ENCODE results near the gene KLF4.
A peak's percentile ranks its signal among the peaks of the same experiment; 100 is the strongest.
"Not testable (repeated sequence)": the region's sequence is repeated elsewhere in the genome, so short reads cannot be mapped to it uniquely, and the experiment has no call there.

The KLF4 gene

DNA sequence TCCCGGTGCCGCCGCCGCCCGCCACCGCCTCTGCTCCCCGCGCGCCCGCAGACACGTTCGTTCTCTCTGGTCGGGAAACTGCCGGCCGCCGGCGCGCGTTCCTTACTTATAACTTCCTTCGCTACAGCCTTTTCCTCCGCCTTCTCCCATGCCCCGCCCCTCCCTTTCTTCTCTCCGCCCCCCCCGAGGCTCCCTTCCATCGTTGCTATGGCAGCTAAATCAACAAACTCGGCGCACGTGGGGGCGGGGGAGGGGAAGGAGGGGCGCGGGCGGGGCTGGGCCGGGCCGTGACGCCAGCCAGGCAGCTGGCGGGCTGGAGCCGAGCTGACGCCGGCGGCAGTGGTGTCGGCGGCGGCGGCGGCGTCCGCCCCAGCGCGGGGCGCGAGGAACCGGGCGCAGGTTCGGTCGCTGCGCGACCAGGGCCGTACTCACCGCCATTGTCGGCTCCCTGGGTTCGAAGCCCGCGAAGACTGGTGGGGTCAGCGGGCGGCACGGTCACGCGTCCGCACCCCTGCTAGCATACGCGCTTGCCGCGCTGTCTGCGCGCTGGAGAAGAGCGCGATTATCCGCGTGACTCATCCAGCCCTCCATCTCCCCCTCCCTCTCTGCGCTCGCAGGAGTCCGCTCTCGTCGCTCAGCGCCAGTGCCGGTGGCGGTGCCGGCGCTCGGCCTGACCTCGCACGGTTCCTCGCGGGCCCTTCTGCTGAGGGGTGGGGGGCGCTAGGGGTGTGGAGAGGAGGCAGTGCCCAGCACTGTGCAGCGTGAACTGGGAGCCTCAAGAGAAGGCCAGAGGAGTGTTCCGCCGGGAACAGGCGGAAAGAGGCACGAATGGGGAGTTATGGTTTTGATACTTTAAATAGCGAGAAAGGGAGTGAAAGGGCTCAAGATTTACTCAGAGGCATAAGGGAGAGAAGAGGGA, at the start of gene KLF4:
Gene KLF4 (minus strand): TSS at position 83 of the 919 bp plus-strand sequence. CDS start 597 bp downstream, outside the sequence.
- DNase-seq (ENCODE audit: low read depth) = peak; percentile 17

DNA sequence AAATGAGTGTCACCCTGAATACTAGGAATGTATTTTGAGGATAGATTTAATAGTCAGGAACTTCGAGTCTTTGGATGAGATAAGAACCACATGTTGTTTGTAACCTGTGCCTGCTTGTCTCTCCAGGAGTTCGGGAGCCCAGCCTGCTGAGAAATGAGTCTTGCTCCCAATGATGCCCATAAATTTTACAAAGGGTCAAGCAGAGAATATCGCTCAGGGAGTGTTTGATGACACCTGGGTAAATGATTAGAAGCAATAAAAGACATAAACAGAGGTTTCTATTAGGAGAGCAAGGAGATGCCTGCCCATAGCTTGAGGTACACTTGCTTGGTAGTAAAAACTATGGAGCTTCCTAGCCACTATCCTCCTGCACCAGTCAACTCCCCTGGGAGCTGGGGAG, 46.9 kb upstream of the KLF4 start:
- no peak for DNase-seq (ENCODE audit: low read depth)

DNA sequence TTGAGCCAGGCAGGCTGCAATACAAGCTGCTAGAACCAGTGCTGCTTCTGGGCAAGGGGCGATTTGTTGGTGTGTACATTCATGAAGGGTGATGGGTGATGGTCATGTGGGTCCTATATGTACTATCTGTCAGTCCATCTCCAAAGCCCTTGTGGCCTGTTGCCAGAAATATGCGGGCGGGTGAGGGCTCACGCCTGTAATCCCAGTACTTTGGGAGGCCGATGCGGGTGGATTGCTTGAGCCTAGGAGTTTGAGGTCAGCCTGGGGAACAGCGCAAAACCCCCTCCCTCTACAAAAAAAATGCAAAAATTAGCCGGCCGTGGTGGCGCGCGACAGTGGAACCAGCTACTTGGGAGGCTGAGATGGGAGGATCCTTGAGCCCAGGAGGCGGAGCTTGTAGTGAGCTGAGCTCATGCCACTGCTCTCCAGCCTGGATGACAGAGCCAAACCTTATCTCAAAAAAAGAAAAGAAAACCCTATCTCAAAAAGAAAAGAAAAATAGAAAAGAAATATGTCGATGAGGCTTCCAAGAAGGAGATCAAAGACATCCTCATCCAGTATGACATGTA, 45.0 kb upstream of the KLF4 start:
- DNase-seq (ENCODE audit: low read depth) = no peak

DNA sequence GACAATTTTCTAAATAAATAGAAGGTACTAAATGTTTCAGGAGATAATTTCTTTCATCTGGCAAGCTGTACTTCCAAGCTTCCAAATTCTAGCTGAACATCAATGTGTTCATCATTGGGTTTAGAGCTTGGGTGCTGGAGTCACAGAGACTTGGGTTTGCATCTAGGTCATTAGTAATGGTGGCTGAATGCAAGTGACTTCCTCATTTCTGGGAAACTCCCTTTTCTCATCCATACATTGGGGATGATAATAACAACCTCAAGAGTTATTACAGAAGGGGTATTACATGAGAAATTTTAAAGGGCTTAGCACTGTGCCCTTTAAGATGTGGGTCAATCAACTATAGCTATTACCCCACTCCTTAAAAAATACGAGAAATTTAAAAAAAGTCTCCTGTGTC, 41.1 kb upstream of the KLF4 start:
- no peak for DNase-seq (ENCODE audit: low read depth)

DNA sequence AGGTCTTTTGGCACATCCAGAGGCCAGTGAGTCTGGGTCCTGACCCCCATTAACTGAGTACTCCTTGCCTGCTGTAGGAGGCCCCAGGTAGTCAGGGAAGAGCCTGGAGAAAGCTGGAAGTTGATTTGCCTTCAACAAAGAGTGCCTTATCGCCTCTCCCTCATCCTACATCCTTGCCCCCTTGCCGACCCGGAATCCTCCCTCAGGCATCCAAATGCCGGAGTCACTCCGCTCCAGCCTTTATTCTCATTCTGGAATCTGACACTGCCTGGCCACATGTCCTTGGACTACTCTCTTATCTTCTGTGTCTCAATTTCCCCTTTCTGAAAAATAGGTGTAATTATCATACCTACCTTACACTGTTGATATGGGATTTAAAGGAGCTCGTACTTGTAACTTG, 39.1 kb upstream of the KLF4 start:
- DNase-seq (ENCODE audit: low read depth) = no peak

DNA sequence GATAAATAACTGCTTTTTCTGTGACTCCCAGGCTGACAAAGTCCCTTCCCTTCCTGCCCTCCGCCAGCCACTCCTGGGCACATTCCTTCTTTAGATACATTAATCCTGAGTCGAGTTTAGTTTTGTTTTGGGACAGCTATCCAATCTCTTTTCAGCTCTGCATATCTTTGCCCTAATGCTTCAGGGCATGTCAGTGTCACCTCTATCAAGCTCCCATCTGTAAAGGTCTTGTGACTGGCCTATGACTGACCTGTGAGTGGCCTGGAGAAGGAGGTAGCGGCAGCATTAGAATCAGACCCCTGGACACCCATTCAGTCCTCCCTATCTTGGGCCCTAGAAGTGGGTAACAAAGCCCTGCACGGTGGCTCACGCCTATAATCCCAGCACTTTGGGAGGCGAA, 34.0 kb upstream of the KLF4 start:
- DNase-seq (ENCODE audit: low read depth) = no peak

DNA sequence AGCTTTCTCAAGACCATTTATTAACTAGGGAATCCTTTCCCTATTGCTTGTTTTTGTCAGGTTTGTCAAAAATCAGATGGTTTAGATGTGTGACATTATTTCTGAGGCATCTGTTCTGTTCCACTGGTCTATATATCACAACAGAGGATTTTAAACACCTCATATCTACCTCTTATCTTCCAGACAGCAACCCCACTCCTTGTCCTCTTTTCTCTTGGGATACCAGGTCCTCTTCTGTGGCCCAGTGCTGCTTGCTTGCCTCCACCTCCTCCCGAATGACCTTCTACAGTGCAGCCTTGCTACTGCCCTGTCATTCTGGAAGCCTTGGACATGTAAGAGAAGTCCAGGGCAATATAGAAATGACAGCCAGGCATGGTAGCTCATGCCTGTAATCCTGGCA, 30.6 kb upstream of the KLF4 start:
- no peak for DNase-seq (ENCODE audit: low read depth)

DNA sequence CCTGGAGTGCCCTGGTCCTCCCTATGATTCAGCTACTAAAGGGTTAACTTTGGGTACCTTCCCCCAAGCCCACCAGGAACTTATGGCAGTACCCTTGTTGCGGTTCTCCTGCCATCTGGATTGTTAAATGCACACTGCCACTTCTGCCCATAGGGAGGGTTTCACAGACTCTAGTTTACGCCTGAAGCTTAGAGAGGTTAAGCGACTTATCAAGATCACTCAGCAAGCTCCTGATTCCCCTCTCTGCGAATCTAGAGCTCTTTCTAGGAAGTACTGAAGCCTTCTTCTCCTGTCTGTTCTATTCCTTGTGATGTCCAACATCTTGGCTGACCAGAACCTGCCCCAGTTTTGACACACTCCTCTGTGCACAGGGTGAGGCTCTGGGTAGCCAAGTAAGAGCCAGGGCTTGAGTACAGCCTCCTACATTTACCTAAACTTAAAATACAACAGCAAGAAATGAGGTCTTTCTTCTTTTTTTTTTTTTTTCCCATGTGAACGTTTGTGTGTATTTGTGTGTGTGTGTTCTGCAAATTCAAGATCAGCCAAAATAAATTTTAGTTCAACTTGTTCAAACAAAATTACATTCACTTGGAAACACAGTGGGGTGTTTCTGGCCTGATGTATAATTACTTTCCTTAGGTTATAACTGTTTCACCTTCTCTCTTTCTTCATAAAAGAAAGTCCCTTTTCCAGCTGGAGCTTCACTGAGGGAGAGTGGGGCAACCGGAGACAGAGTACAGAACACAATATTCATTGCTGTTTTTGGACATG, 28.7 kb upstream of the KLF4 start:
- no peak for DNase-seq (ENCODE audit: low read depth)

DNA sequence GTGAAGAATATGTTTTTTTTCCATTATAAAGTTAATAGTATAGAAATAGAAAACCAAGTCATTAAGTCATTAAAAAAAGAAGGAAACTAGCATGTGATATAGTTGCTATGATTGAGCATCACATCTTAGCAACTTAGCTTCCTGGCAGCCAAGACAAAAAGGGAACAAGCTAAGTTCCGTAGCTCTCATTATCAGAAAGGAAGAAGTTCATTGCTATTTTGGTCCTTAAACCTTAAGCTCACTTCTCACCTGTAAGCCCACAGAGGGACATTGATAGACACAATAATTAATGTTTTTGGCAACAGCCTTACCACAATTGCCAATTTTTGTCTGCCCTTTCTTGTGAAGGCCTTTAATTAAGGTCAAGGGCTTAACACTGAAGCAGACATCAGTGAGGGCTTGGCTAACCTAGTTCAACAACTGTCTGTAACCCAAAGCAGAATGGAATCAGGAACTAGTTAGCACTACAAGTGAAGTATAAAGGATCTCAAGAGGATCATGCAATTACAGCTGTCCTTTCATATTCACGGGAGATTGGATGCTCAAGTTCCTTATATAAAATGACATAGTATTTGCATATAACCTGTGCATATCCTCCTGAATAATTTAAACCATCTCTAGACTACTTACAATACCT, 24.0 kb upstream of the KLF4 start:
- no peak for DNase-seq (ENCODE audit: low read depth)

DNA sequence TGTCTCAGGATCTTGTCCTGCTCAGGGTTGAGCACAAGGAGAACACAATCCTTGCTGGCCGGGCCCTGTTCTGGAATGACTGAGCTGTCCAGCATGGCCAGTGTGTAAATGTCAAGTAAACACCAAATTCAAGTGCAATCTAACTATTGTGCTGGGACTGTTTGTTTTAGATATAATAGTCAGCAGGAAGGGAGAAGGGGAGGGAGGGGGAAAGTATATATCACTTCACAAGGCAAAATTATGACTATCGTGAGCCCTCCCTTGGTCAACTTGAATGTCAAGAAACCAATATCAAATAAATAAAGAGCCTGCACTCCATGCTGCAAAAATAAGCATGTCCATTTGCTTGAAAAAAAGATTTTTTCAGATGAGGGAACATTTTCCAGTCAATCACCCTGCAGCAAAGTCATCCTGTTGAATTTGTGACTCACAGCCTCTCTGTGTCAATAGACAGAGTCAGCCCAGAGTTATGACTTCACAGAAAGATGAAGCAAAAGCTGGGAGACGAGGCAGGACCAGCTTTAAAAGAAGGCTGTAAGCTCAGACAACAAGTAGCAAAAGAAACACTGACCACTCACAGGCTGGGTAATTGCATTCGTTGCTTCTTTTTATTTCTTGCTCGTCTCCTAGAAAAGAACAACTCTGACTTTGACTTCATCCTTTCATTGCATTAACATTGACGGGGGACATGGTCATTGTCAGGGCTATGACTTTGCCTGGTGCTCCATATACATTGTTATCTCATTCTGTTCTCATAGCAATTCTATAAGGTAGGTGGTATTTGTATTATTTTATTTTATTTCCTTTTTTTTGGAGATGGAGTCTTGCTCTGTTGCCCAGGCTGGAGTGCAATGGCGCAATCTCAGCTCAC, 15.3 kb upstream of the KLF4 start:
- DNase-seq (ENCODE audit: low read depth) = no peak

DNA sequence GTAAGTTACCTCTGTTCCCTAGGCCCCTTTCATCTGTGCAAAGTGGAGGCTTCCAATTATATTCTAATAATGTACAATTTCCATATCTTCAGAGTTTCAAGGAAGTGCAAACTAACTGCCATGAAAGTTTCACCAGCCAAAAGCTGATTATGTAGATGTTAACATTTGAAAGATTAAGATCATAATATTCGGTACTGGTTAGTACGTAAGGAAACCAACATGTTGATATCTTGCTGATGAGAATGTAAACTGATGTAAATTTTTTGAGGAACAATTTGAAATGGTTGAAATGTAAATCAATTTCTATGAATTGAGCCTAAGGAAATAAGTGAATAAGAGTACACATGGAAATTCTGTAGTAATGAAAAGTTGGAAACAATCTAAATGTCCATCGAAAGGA, 12.9 kb upstream of the KLF4 start:
- DNase-seq (ENCODE audit: low read depth) = no peak

DNA sequence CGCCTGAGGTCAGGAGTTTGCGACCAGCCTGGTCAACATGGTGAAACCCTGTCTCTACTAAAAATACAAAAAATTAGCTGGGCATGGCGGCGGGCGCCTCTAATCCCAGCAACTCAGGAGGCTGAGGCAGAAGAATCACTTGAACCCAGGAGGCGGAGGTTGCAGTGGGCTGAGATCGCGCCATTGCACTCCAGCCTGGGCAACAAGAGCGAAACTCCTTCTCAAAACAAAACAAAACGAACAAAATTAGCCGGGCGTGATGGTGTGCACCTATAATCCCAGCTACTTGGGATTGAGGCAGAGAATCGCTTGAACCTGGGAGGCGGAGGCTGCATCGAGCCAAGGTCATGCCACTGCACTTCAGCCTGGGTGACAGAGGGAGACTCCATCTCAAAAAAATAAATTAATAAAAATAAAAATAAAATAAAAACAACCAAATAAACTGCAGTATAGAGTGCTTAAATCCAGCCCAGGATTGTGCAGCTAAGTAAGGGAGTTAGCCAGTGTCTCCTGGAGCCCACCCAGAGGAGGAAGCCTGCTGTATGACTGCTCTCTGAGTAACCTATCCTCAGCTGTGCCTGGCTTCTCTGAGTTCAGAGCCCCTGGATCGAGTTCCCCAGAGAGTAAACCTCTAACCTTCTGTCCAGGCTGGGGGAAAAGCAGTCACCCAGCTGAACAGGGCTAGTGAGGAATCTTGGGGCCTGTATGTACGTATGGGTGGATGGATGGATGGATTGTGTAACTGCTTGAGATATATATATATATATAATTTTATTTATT, 11.0 kb upstream of the KLF4 start:
- DNase-seq (ENCODE audit: low read depth) = not testable (repeated sequence)

DNA sequence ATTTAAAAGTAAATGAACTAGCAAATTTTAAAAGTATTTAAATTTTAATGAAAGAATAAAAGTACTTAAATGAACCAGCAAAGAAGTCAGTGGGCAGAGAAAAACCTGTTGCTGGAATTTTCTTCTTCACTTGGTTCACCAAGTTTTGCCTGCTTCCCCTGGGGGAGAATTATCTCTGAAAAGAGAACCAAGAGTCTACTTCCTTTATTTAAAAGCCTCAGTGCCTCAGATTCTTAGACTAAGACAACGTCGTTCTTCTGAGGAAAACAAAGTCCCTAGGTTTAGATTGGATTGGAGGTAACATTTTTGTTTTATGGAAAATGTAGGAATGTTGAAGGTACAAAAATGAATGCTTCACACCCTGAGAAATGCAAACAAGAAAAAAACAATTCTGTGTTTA, 7.4 kb upstream of the KLF4 start:
- no peak for DNase-seq (ENCODE audit: low read depth)

DNA sequence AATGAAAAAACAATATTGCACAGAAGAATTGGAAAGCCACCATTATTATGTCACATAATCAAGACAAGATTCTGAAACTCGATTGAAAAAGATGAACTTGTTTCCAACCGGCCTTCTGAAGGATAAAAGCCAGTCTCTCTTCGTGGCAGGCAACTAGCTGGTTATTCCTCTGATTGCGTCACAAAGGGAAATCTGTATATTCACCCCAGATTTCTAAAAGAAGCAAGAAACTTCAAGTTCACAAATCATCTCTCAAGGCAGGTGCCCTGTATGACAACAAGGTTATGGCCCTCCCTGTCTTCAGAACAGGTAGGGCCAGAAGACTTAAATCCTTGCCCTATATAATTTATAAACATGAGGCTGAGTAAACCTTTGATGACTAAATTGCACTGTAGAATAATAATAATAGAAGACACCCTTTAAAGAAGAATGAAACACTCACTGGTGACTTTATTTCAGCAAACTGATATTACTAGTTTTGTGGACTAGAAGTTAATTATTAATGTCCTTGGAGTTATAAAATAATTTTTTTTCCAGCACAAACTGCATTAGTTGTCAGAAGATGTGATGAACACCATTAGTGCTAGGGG, 2.9 kb upstream of the KLF4 start:
- no peak for DNase-seq (ENCODE audit: low read depth)

DNA sequence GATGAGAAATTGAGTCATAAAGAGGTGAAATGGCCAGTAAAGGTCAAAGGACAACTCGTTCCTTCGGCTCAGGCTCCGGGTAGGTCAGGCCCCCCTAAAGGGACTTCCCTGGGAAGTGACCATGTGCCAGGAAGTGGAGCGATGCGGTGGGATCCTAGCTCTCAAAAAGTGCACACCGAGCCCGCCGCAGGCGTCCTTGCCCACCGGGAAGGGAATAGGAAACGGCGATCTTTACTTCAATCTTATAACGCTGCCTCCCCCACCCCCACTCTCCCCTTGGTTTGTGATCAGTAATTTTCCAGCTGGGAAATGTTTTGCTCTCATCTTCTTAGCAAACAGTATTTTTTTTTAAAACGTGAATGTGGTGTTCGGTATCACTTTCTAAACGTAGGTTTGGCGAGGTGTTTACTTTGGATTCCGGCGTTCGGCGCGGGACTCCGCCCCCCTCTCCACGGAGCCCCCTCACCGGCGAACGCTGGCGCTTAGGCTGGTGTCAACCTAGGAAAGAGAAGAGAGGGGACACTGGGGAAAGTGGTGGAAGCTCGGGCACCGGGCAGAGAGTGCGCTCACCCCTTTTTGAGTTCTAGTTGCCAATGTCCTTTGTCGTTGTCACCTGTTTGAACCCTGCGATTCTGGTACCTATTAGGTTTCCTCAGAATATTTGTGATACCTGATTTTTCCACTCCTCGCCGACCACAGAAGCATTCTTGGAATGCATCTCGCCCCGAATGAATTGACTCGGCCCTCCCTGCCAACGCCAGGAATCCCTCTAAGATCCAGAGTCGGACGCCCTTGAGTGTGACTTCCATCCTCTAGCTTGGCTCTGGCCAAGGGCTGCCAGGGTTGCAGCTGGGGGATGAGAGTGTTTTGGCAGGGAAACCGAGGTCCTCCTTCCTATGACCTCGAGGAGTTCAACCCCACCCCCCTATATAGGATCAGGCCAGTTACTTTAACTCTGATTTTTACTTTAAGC, 1.8 kb upstream of the KLF4 start:
- no peak for DNase-seq (ENCODE audit: low read depth)

DNA sequence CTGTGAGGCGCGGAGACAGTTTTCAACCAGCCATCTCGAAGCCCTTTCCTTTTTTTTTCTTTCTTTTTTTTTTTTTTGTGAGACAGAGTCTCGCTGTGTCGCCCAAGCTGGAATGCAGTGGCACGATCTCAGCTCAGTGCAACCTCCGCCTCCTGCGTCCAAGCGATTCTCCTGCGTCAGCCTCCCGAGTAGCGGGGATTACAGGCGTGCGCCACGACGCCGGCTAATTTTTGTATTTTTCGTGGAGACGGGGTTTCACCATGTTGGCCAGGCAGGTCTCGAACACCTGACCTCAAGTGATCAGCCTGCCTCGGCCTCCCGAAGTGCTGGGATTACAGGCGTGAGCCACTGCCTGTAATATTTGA, 1.0 kb upstream of the KLF4 start:
- DNase-seq (ENCODE audit: low read depth) = not testable (repeated sequence)

DNA sequence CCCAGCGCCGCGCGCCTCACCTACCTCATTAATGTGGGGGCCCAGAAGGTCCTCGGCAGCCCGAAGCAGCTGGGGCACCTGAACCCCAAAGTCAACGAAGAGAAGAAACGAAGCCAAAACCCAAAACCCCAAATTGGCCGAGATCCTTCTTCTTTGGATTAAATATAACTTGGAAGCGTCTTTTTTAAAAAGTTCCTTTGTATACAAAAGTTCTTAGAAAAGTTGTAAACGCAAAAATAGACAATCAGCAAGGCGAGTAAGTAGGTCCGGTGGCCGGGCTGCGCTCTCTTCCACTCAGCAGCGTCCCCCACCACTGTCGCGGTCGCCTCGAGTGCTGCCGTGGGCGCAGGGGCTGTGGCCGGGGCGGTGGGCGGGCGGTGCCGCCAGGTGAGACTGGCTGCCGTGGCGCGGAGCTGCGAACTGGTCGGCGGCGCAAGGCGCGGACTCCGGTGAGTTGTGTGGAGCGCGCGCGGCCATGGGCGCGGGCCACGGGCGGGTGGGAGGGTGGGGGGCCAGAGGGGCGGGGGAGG, 360 bp downstream of the KLF4 start:
- DNase-seq (ENCODE audit: low read depth) = no peak

DNA sequence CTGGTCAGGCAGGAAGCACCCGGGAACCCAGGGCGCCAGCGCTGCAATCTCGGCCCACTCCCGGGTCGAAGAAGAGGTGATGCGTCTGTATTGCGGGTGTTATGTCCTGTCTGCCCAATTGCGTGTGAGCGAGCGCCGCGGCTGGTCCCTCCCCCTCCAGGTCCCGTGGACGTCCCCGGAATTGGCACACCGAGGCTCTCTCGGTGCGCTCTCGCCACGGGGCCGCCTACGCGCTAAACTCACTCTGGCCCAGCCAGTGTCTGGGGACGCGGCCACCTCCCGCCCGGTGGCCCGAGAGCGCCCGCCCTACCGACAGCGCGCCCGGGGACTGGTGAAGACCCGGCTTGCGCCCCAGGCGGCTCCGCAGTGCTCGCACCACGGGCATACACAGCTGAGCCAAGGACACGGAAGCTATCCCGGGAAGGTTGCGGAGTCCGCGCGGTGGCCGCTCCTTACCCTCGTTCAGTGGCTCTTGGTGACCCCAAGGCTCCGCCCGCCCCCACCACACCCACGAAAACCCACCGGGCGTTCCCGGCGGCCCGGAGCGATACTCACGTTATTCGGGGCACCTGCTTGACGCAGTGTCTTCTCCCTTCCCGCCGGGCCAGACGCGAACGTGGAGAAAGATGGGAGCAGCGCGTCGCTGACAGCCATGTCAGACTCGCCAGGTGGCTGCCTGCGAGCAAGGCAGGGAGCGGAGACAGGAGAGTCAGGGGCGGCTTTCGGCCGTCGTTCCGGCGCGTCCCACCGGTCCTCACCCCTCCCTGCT, 1.0 kb downstream of the KLF4 start:
- DNase-seq (ENCODE audit: low read depth) = no peak

Data from T-helper 22 cell (primary cell).